ENCODE measurements around the gene INTS15.

DNA sequence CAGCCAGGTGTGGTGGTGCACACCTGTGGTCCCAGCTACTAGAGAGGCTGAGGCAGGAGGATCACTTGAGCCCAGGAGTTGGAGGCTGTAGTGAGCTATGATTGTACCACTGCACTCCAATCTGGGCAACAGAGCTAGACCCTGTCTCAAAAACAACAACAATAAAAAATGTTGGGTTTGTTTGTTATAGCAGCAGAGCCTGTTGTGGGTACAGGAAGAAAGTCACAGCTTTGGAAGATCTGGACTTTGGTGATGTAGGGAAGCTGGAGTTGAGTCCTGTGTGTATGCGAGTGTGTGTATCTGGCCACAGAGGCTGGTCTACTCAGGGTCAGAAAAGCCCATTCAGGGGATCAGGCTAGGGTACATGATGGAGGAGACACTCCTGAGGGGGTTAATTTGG lies 42.4 kb upstream of the INTS15 start:
- no peak for TF ChIP-seq CTCF (IDR thresholded peaks at IDR 0.05; ENCODE audit: borderline replicate concordance, extremely low read depth, low read length, poor library complexity, severe bottlenecking)
- no peak for TF ChIP-seq EZH2 (IDR thresholded peaks at IDR 0.05; ENCODE audit: borderline replicate concordance, low read depth, low read length, severe bottlenecking)

Data from DND-41 (cell line).